MCF 10A (cell line): ENCODE data around the gene L3MBTL4. TPM values are rescaled to one million over a fixed set of nuclear protein-coding genes. Genes with fewer than 3 reads are reported as not detected.

Experiments
- BruUV-seq: library from RNA; stranded (reverse); fragments of 400-500 nt; replicated peaks from 2 replicates; lab custom pipeline; 2021; lab: Mats Ljungman, UMichigan
- CTCF ChIA-PET: fragments of 300-600 bp; sonication (Branson Sonifier 250); formaldehyde crosslinking; extraction: SDS; loops from one replicate; lab custom pipeline; 2021; ENCODE audit warnings: antibody characterized with exemption, inconsistent platforms; lab: Yijun Ruan, JAX
- POLR2A ChIA-PET: fragments of 300-600, 350-650 bp; sonication (Branson Sonifier 250); formaldehyde crosslinking; extraction: SDS; loops from one replicate; lab custom pipeline; 2020; ENCODE audit warnings: antibody characterized with exemption, inconsistent platforms; lab: Yijun Ruan, JAX
- DNase-seq: peaks from one replicate; pipeline ENCODE4 v3.0.0-alpha.2; 2018; ENCODE audit not compliant: unreplicated experiment
- H3K27ac Mint-ChIP-seq: one replicate; pipeline ENCODE4 v1.8.0; 2022; ENCODE audit warnings: mild to moderate bottlenecking, low read depth, mixed read lengths; ENCODE audit not compliant: unreplicated experiment
- H3K27me3 Mint-ChIP-seq: one replicate; pipeline ENCODE4 v1.8.0; 2022; ENCODE audit warnings: mixed read lengths; ENCODE audit not compliant: insufficient read depth, unreplicated experiment
- H3K36me3 Mint-ChIP-seq: one replicate; pipeline ENCODE4 v1.8.0; 2022; ENCODE audit warnings: mild to moderate bottlenecking, moderate library complexity, mixed read lengths; ENCODE audit not compliant: insufficient read depth, unreplicated experiment
- H3K4me1 Mint-ChIP-seq: one replicate; pipeline ENCODE4 v1.8.0; 2022; ENCODE audit warnings: mixed read lengths; ENCODE audit not compliant: insufficient read depth, unreplicated experiment
- H3K4me3 Mint-ChIP-seq: one replicate; pipeline ENCODE4 v1.8.0; 2022; ENCODE audit warnings: mild to moderate bottlenecking, moderate library complexity, mixed read lengths; ENCODE audit not compliant: unreplicated experiment
- H3K9me3 Mint-ChIP-seq: one replicate; pipeline ENCODE4 v1.8.0; 2022; ENCODE audit warnings: mixed read lengths; ENCODE audit not compliant: unreplicated experiment
- CTCF ChIP-seq: fragments of 200-600 bp; IDR thresholded peaks from one replicate; pipeline ENCODE4 v1.8.0; 2022; ENCODE audit warnings: antibody characterized with exemption, mild to moderate bottlenecking; ENCODE audit not compliant: unreplicated experiment
- intact Hi-C: fragments of 100-400 bp; cut with micrococcal nuclease; formaldehyde crosslinking; loops from 2 replicates; pipeline ENCODE4 v1.14.1; 2022
- total RNA-seq: library from RNA; stranded (reverse); gene quantifications from 2 replicates; pipeline ENCODE4 v1.2.3, GENCODE V29; 2022

Gene L3MBTL4
- total RNA-seq, 1 experiment from 2014 or later: not detected

- Mint-ChIP-seq H3K27me3 (peaks cover 23% of the 10 kb centered on the region), H3K4me1 (no peaks in the 10 kb centered on the region), H3K36me3 (no peaks in the 10 kb centered on the region), H3K9me3 (no peaks in the 10 kb centered on the region), H3K4me3 (no peak overlapping the region), H3K27ac (no peak overlapping the region)
- POLR2A ChIA-PET: no interaction called here
- DNase-seq: no peak
- CTCF ChIA-PET: interaction anchor here (0.5 kb wide), 1 partner anchor 636 kb away, joined by 3 read pairs; no protein-coding TSS in a partner anchor
- intact Hi-C loops: no loop called here
- no TSS peak for BruUV-seq
- TF ChIP-seq CTCF: no peak
These were observed 47.9 kb downstream of the L3MBTL4 start for GRCh38 chr18:6366776-6367175.

GRCh38 chr18:6365385-6365784 lies 49.3 kb downstream of the L3MBTL4 start:
- Mint-ChIP-seq H3K4me3 (no peak overlapping the region), H3K27me3 (peaks cover 28% of the 10 kb centered on the region), H3K4me1 (no peaks in the 10 kb centered on the region), H3K36me3 (no peaks in the 10 kb centered on the region), H3K27ac (no peak overlapping the region), H3K9me3 (no peaks in the 10 kb centered on the region)
- ChIA-PET CTCF (interaction anchor here (1.0 kb wide), 1 partner anchor 9 kb away, joined by 3 read pairs; no protein-coding TSS in a partner anchor), POLR2A (no interaction called here)
- DNase-seq: no peak
- no peak for TF ChIP-seq CTCF
- BruUV-seq: no TSS peak
- intact Hi-C loops: no loop called here

GRCh38 chr18:6363216-6363615 lies 51.5 kb downstream of the L3MBTL4 start:
- H3K27ac Mint-ChIP-seq: no peak overlapping the region
- H3K27me3 Mint-ChIP-seq: peaks cover 28% of the 10 kb centered on the region
- no peaks in the 10 kb centered on the region for H3K9me3 Mint-ChIP-seq
- no peak for DNase-seq
- no TSS peak for BruUV-seq
- H3K36me3 Mint-ChIP-seq: no peaks in the 10 kb centered on the region
- POLR2A ChIA-PET: no interaction called here
- CTCF ChIA-PET: no interaction called here
- no peaks in the 10 kb centered on the region for H3K4me1 Mint-ChIP-seq
- intact Hi-C loops: no loop called here
- TF ChIP-seq CTCF: no peak
- H3K4me3 Mint-ChIP-seq: no peak overlapping the region

GRCh38 chr18:6362559-6363129 lies 52.1 kb downstream of the L3MBTL4 start:
- H3K27ac Mint-ChIP-seq: no peak overlapping the region
- no peaks in the 10 kb centered on the region for H3K4me1 Mint-ChIP-seq
- no peak for DNase-seq
- H3K4me3 Mint-ChIP-seq: no peak overlapping the region
- ChIA-PET POLR2A (no interaction called here), CTCF (no interaction called here)
- H3K27me3 Mint-ChIP-seq: peaks cover 28% of the 10 kb centered on the region
- H3K9me3 Mint-ChIP-seq: no peaks in the 10 kb centered on the region
- intact Hi-C loops: no loop called here
- no peaks in the 10 kb centered on the region for H3K36me3 Mint-ChIP-seq
- TF ChIP-seq CTCF: no peak
- BruUV-seq: no TSS peak
